ENCODE data around the gene SYNJ2. TPM values are rescaled to one million over a fixed set of nuclear protein-coding genes. Genes with fewer than 3 reads are reported as not detected.

The SYNJ2 gene
- total RNA-seq, 1 donor from 2014 or later: 31.8 TPM

GRCh38 chr6:157944983-157945931, 36.4 kb upstream of the SYNJ2 start:
- H3K27ac ChIP-seq (ENCODE audit: low read depth, low read length): peak overlapping the region; percentile 34
- Mint-ChIP-seq H3K9me3 (ENCODE audit: unreplicated experiment) (peaks cover 8% of the 10 kb centered on the region), H3K27me3 (ENCODE audit: low read depth, unreplicated experiment) (no peaks in the 10 kb centered on the region), H3K36me3 (ENCODE audit: low read depth, unreplicated experiment) (peaks cover 30% of the 10 kb centered on the region), H3K27ac (ENCODE audit: unreplicated experiment) (no peak overlapping the region), H3K4me1 (ENCODE audit: low read depth, unreplicated experiment) (no peaks in the 10 kb centered on the region), H3K4me3 (ENCODE audit: unreplicated experiment) (no peak overlapping the region)
- H3K36me3 ChIP-seq (ENCODE audit: insufficient read depth, low read length): peaks cover 9% of the 10 kb centered on the region
- H2AFZ ChIP-seq (ENCODE audit: low read depth, low read length): no peak overlapping the region
- TF ChIP-seq EZH2 (IDR thresholded peaks at IDR 0.05; ENCODE audit: insufficient read depth, low read length) (no peak), CTCF (IDR thresholded peaks at IDR 0.05; ENCODE audit: insufficient read depth, low read depth, low read length) (no peak)
- no peak overlapping the region for H3K4me3 ChIP-seq (ENCODE audit: insufficient read depth, low read depth, low read length)
- H3K4me2 ChIP-seq (ENCODE audit: low read length): no peak overlapping the region
- no peaks in the 10 kb centered on the region for H4K20me1 ChIP-seq (ENCODE audit: insufficient read depth, low read length)
- no peaks in the 10 kb centered on the region for H3K27me3 ChIP-seq (ENCODE audit: insufficient read depth, low read length)
- H3K79me2 ChIP-seq (ENCODE audit: insufficient read depth, low read length): no peaks in the 10 kb centered on the region
- H3K9ac ChIP-seq (ENCODE audit: low read length): no peak overlapping the region
- no peaks in the 10 kb centered on the region for H3K9me3 ChIP-seq (ENCODE audit: insufficient read depth, low read depth, low read length)
- FAIRE-seq: no peak
- DNase-seq (ENCODE audit: low read depth): peak; percentile 72
- peaks cover 12% of the 10 kb centered on the region for H3K4me1 ChIP-seq (ENCODE audit: insufficient read depth, low read length)

GRCh38 chr6:157946053-157946617, 35.5 kb upstream of the SYNJ2 start:
- Histone ChIP-seq H3K27me3 (ENCODE audit: insufficient read depth, low read length) (no peaks in the 10 kb centered on the region), H3K4me3 (ENCODE audit: insufficient read depth, low read depth, low read length) (no peak overlapping the region), H2AFZ (ENCODE audit: low read depth, low read length) (no peak overlapping the region), H3K27ac (ENCODE audit: low read depth, low read length) (no peak overlapping the region), H3K9me3 (ENCODE audit: insufficient read depth, low read depth, low read length) (no peaks in the 10 kb centered on the region), H3K9ac (ENCODE audit: low read length) (no peak overlapping the region), H3K79me2 (ENCODE audit: insufficient read depth, low read length) (no peaks in the 10 kb centered on the region), H4K20me1 (ENCODE audit: insufficient read depth, low read length) (no peaks in the 10 kb centered on the region), H3K36me3 (ENCODE audit: insufficient read depth, low read length) (peaks cover 9% of the 10 kb centered on the region), H3K4me1 (ENCODE audit: insufficient read depth, low read length) (peaks cover 12% of the 10 kb centered on the region), H3K4me2 (ENCODE audit: low read length) (no peak overlapping the region)
- no peak for FAIRE-seq
- Mint-ChIP-seq H3K27ac (ENCODE audit: unreplicated experiment) (no peak overlapping the region), H3K4me3 (ENCODE audit: unreplicated experiment) (no peak overlapping the region), H3K27me3 (ENCODE audit: low read depth, unreplicated experiment) (no peaks in the 10 kb centered on the region), H3K4me1 (ENCODE audit: low read depth, unreplicated experiment) (no peaks in the 10 kb centered on the region), H3K36me3 (ENCODE audit: low read depth, unreplicated experiment) (peaks cover 30% of the 10 kb centered on the region), H3K9me3 (ENCODE audit: unreplicated experiment) (peaks cover 12% of the 10 kb centered on the region)
- DNase-seq (ENCODE audit: low read depth): no peak
- TF ChIP-seq CTCF (IDR thresholded peaks at IDR 0.05; ENCODE audit: insufficient read depth, low read depth, low read length) (no peak), EZH2 (IDR thresholded peaks at IDR 0.05; ENCODE audit: insufficient read depth, low read length) (no peak)

All from astrocyte (in vitro differentiated cells and primary cell).